T-helper 2 cell treated with Interferon-gamma antibody and Interleukin-4, amounts not matched to agents 5 μg/mL and 100 μg/mL, for 36 hours (primary cell): ENCODE measurements around the gene TXNDC8.

Experiments used
- DNase-seq: peaks from one replicate; pipeline ENCODE4 v3.0.0; 2021; ENCODE audit warnings: low spot score
- H3K27ac Mint-ChIP-seq: one replicate; pipeline ENCODE4 v1.8.0; 2021; ENCODE audit warnings: mild to moderate bottlenecking, mixed read lengths
- H3K27me3 Mint-ChIP-seq: one replicate; pipeline ENCODE4 v1.8.0; 2021; ENCODE audit warnings: low read depth, mixed read lengths
- H3K36me3 Mint-ChIP-seq: one replicate; pipeline ENCODE4 v1.8.0; 2021; ENCODE audit warnings: low read depth, mixed read lengths
- H3K4me1 Mint-ChIP-seq: one replicate; pipeline ENCODE4 v1.8.0; 2021; ENCODE audit warnings: low read depth, mixed read lengths
- H3K4me3 Mint-ChIP-seq: one replicate; pipeline ENCODE4 v1.8.0; 2022; ENCODE audit warnings: mild to moderate bottlenecking, moderate library complexity, mixed read lengths
- H3K9me3 Mint-ChIP-seq: one replicate; pipeline ENCODE4 v1.8.0; 2021; ENCODE audit warnings: mixed read lengths

TXNDC8 gene

GRCh38 chr9:110282739-110283081, 55.0 kb downstream of the TXNDC8 start:
- DNase-seq, result no peak
- no peak overlapping the region for H3K27ac Mint-ChIP-seq
- no peaks in the 10 kb centered on the region for H3K36me3 Mint-ChIP-seq
- no peak overlapping the region for H3K4me3 Mint-ChIP-seq
- no peaks in the 10 kb centered on the region for H3K27me3 Mint-ChIP-seq
- H3K4me1 Mint-ChIP-seq, result peaks cover 1% of the 10 kb centered on the region
- H3K9me3 Mint-ChIP-seq, result no peaks in the 10 kb centered on the region

DNA sequence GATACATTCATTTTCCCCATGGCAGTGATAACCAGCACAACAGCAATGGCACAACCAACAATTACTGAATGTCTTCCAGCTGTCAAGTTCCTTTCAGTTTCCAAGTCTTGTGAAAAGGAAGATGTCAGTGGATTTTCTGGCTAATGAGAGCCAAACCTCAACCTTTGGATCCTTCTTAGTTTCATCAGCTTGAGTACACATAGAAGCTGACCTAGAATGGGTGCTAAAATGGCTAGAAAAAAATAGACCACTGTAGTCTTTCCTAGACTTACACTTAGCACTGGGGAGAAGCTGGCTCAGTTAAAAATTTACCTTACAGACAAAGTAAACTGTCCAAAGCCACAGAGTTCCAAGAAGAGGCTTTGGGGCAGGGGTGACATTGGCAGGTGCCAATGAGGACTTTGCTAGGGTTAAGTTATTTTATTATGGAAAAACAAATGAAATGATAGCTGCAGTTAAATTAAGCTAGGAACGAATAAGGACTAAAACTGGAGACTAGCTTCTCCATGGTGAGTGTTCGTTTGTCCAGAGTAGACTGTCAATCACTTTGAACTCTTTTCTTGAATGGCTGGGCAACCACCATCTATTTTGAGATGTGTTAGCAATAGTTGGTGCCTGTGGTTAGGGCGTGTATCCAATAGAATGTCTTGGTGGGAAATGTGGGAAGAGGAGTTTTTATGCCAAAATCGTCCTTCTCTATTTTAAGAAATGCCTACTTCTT, 55.5 kb downstream of the TXNDC8 start:
- Mint-ChIP-seq H3K27ac (no peak overlapping the region), H3K27me3 (no peaks in the 10 kb centered on the region), H3K9me3 (no peaks in the 10 kb centered on the region), H3K4me3 (no peak overlapping the region), H3K4me1 (peaks cover 1% of the 10 kb centered on the region), H3K36me3 (no peaks in the 10 kb centered on the region)
- no peak for DNase-seq

DNA sequence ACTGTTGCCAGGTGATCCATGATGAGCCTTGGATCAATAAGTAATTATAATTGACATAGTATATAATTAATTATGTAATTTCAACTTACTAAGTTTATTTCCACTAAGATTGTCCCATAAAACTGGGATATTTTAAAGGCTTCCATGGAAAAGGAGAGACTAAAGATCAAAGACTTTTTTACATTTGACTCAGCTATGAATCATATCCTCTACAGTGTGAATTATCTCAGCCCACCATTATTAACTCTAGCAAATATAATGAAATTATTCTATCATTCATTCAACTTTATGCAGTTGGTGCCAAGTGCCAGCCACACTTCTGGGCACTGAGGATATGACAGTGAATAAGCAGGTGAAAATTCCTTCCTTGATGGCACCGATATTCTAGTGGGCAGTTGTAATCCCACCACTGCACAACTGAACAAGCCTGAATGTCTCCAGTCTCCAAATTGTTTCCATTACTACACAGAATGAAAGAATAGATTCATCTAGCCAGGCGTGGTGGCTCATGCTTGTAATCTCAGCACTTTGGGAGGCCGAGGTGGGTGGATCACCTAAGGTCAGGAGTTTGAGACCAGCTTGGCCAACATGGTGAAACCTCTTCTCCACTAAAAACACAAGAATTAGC, 59.5 kb downstream of the TXNDC8 start:
- no peak overlapping the region for H3K4me3 Mint-ChIP-seq
- H3K36me3 Mint-ChIP-seq, result no peaks in the 10 kb centered on the region
- DNase-seq, result no peak
- H3K4me1 Mint-ChIP-seq, result no peaks in the 10 kb centered on the region
- no peak overlapping the region for H3K27ac Mint-ChIP-seq
- H3K27me3 Mint-ChIP-seq, result peaks cover 2% of the 10 kb centered on the region
- H3K9me3 Mint-ChIP-seq, result no peaks in the 10 kb centered on the region

GRCh38 chr9:110276781-110277180, 60.9 kb downstream of the TXNDC8 start:
- H3K4me3 Mint-ChIP-seq, result no peak overlapping the region
- H3K4me1 Mint-ChIP-seq, result no peaks in the 10 kb centered on the region
- H3K36me3 Mint-ChIP-seq, result no peaks in the 10 kb centered on the region
- no peak for DNase-seq
- no peak overlapping the region for H3K27ac Mint-ChIP-seq
- H3K27me3 Mint-ChIP-seq, result peaks cover 3% of the 10 kb centered on the region
- no peaks in the 10 kb centered on the region for H3K9me3 Mint-ChIP-seq

DNA sequence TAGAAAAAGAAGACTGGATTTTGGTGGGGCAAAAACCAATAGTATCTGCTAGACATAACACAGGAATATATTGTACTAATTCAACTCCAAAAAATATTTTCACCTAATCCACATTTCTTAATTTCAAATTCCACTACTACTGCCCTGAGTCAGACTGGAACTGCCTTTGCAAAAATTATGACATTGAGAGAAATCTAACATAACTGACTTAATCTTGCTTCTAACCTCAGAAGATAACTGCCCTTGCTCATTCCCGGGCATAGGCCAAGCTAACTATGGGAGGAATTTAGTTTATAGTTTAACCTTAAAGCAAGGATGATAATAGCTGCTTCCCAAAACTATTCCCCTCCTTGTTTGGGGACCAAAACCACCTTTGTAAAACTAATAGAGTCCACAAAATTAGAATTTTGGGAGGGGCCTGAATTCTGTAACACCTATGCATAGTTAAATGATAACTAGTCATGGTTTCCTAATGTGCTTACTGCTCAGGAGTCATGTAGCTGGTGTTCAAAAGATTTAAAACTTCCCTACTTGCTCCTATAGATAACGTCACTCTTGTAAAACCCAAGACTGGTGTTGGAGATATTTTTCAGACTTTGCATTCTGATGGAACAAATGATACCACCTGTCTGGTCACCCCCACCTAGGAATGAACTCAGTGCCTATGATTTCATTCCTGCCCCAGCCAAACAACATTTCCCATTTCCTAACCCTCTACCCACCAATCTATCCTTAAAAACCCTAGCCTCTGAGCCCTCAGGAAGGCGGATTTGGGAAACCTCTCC, 67.3 kb downstream of the TXNDC8 start:
- Mint-ChIP-seq H3K27me3 (peaks cover 14% of the 10 kb centered on the region), H3K4me3 (no peak overlapping the region), H3K9me3 (no peaks in the 10 kb centered on the region), H3K4me1 (no peaks in the 10 kb centered on the region), H3K36me3 (no peaks in the 10 kb centered on the region), H3K27ac (no peak overlapping the region)
- DNase-seq, result no peak

DNA sequence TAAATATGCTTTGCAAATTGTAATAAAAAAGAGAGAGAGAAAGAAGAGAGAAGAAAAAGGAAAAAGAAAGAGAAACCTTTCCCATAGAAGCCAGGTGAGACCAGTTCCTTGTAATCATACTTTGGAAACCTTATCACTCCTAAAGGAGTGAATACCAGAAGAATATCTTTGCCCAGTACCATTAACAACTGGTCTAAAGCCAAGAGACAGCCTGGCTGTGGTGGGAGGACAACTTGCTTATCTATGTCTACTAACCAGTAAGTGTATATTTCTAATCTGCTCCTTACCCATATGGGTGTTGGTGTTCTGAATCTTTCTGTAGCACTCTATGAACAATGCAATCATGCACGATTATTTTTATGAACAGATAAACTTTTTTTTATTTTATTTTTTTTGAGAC, 70.9 kb downstream of the TXNDC8 start:
- Mint-ChIP-seq H3K27me3 (peaks cover 18% of the 10 kb centered on the region), H3K27ac (no peak overlapping the region)
- DNase-seq, result no peak

DNA sequence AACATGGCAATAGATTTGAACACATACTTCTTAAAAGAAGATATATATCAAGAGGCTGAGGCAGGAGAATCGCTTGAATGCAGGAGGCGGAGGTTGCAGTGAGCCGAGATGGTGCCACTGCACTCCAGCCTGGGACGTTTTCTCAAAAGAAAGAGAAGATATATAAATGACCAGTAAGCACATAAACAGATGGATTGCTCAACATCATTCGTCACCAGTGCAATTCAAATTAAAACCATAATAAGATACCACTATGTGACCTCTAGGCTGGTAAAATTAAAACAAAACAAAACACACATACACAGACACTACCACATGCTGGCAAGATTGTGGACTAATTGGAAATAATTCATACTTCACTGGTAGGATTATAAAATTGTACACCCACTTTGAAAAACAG, 76.0 kb downstream of the TXNDC8 start:
- no peaks in the 10 kb centered on the region for H3K36me3 Mint-ChIP-seq
- no peaks in the 10 kb centered on the region for H3K9me3 Mint-ChIP-seq
- no peak overlapping the region for H3K27ac Mint-ChIP-seq
- DNase-seq, result no peak
- peaks cover 18% of the 10 kb centered on the region for H3K27me3 Mint-ChIP-seq
- peaks cover 17% of the 10 kb centered on the region for H3K4me1 Mint-ChIP-seq
- H3K4me3 Mint-ChIP-seq, result no peak overlapping the region

More for the DNA sequence above, 70.9 kb downstream of the TXNDC8 start:
- Mint-ChIP-seq H3K36me3 (no peaks in the 10 kb centered on the region), H3K4me3 (no peak overlapping the region), H3K4me1 (no peaks in the 10 kb centered on the region), H3K9me3 (no peaks in the 10 kb centered on the region)

DNA sequence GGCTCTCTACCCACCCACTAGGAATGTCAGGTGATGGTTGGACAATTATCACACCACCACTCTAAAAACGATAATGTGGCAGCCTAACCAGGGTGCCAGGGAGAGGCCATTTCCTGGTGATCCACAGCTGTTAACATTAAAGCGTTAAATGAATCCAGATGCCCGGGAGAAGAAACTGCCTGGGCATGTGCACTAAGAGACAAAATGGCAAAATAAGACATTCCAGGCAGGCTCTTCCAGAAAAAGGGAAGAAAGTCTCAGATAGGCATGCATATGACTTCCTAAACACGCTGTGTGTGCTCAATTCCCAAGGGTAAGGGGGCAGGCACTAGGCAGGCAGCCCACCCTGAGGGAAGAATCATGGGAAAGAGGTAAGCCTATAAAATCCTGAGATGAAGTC, 76.8 kb downstream of the TXNDC8 start:
- Mint-ChIP-seq H3K27me3 (peaks cover 18% of the 10 kb centered on the region), H3K4me1 (peaks cover 17% of the 10 kb centered on the region), H3K27ac (no peak overlapping the region), H3K9me3 (no peaks in the 10 kb centered on the region), H3K36me3 (peaks cover 2% of the 10 kb centered on the region), H3K4me3 (no peak overlapping the region)
- DNase-seq, result no peak

GRCh38 chr9:110259566-110259965, 78.1 kb downstream of the TXNDC8 start:
- H3K27ac Mint-ChIP-seq, result no peak overlapping the region

GRCh38 chr9:110258690-110259091, 79.0 kb downstream of the TXNDC8 start:
- H3K27ac Mint-ChIP-seq, result peak overlapping the region; percentile 32
- no peak for DNase-seq
- no peak overlapping the region for H3K4me3 Mint-ChIP-seq
- peaks cover 7% of the 10 kb centered on the region for H3K36me3 Mint-ChIP-seq
- no peaks in the 10 kb centered on the region for H3K9me3 Mint-ChIP-seq
- H3K27me3 Mint-ChIP-seq, result peaks cover 8% of the 10 kb centered on the region
- peaks cover 29% of the 10 kb centered on the region for H3K4me1 Mint-ChIP-seq

More at GRCh38 chr9:110259566-110259965, 78.1 kb downstream of the TXNDC8 start:
- no peak for DNase-seq
- Mint-ChIP-seq H3K9me3 (no peaks in the 10 kb centered on the region), H3K4me1 (peaks cover 21% of the 10 kb centered on the region), H3K36me3 (peaks cover 4% of the 10 kb centered on the region), H3K4me3 (no peak overlapping the region), H3K27me3 (peaks cover 11% of the 10 kb centered on the region)

- no peak for DNase-seq
- Mint-ChIP-seq H3K4me1 (peaks cover 36% of the 10 kb centered on the region), H3K27ac (no peak overlapping the region), H3K36me3 (peaks cover 7% of the 10 kb centered on the region), H3K4me3 (peak overlapping the region; percentile 98), H3K9me3 (no peaks in the 10 kb centered on the region), H3K27me3 (peaks cover 8% of the 10 kb centered on the region)
These were observed 79.7 kb downstream of the TXNDC8 start for GRCh38 chr9:110257956-110258355.

GRCh38 chr9:110257097-110257841, 80.4 kb downstream of the TXNDC8 start:
- Mint-ChIP-seq H3K36me3 (peaks cover 13% of the 10 kb centered on the region), H3K9me3 (no peaks in the 10 kb centered on the region), H3K27ac (peak overlapping the region; percentile 100), H3K4me1 (peaks cover 42% of the 10 kb centered on the region), H3K4me3 (peak overlapping the region; percentile 98), H3K27me3 (peaks cover 8% of the 10 kb centered on the region)
- DNase-seq, result no peak

- DNase-seq, result peak; percentile 94
- H3K4me1 Mint-ChIP-seq, result peaks cover 44% of the 10 kb centered on the region
- peak within 1 kb of the TSS; percentile 98 for H3K4me3 Mint-ChIP-seq
- H3K36me3 Mint-ChIP-seq, result peaks cover 16% of the 10 kb centered on the region
- H3K27me3 Mint-ChIP-seq, result peaks cover 4% of the 10 kb centered on the region
- no peaks in the 10 kb centered on the region for H3K9me3 Mint-ChIP-seq
- H3K27ac Mint-ChIP-seq, result peak within 1 kb of the TSS; percentile 100
These were observed 81.1 kb downstream of the TXNDC8 start, which contains the start of gene TXN for GRCh38 chr9:110256380-110257096. Gene TXN (minus strand): TSS chr9:110256507. CDS start chr9:110256435, 72 bp downstream.
